Loucy (cell line): ENCODE data around the gene ILDR1.

Experiments used
- H2AFZ ChIP-seq: fragments of 200-600 bp; sonication (generic); 2 replicates; pipeline ENCODE4 v1.6.0; 2016; ENCODE audit warnings: antibody characterized with exemption, mild to moderate bottlenecking, low read length, moderate library complexity
- H3F3A ChIP-seq: fragments of 200-600 bp; 2 replicates; pipeline ENCODE4 v1.6.0; 2016; ENCODE audit warnings: antibody characterized with exemption, low read depth, mild to moderate bottlenecking
- H3K27me3 ChIP-seq: fragments of 200-600 bp; sonication (generic); 2 replicates; pipeline ENCODE4 v1.6.1; 2014; ENCODE audit warnings: low read length, mild to moderate bottlenecking; ENCODE audit not compliant: insufficient read depth, poor library complexity, severe bottlenecking
- H3K36me3 ChIP-seq: fragments of 200-600 bp; sonication (generic); 2 replicates; pipeline ENCODE4 v1.6.1; 2016; ENCODE audit warnings: low read length; ENCODE audit not compliant: insufficient read depth
- H3K4me1 ChIP-seq: fragments of 200-600 bp; sonication (generic); 2 replicates; pipeline ENCODE4 v1.5.1; 2014; ENCODE audit warnings: low read length, mild to moderate bottlenecking; ENCODE audit not compliant: insufficient read depth, poor library complexity, severe bottlenecking
- H3K4me2 ChIP-seq: fragments of 200-600 bp; sonication (generic); 2 replicates; pipeline ENCODE4 v1.6.0; 2014; ENCODE audit warnings: antibody characterized with exemption, low read length, low read depth, mild to moderate bottlenecking; ENCODE audit not compliant: poor library complexity, severe bottlenecking
- H3K4me3 ChIP-seq: fragments of 200-600 bp; sonication (generic); 2 replicates; pipeline ENCODE4 v1.5.1; 2014; ENCODE audit warnings: low read length, mild to moderate bottlenecking, mixed read lengths; ENCODE audit not compliant: poor library complexity, severe bottlenecking
- H3K79me2 ChIP-seq: fragments of 200-600 bp; sonication (generic); 2 replicates; pipeline ENCODE4 v1.6.1; 2014; ENCODE audit warnings: low read length; ENCODE audit not compliant: insufficient read depth
- H3K9ac ChIP-seq: fragments of 200-600 bp; sonication (generic); 2 replicates; pipeline ENCODE4 v1.6.0; 2014; ENCODE audit warnings: mild to moderate bottlenecking, low read depth, low read length, moderate library complexity; ENCODE audit not compliant: poor library complexity, severe bottlenecking
- H3K9me2 ChIP-seq: fragments of 200-600 bp; sonication (generic); replicated peaks from 2 replicates; pipeline ENCODE4 v1.6.1; 2016; ENCODE audit warnings: low read depth, low read length, mixed read lengths
- H3K9me3 ChIP-seq: fragments of 200-600 bp; sonication (generic); 2 replicates; pipeline ENCODE4 v1.6.1; 2014; ENCODE audit warnings: mild to moderate bottlenecking, antibody characterized with exemption, low read length, low read depth; ENCODE audit not compliant: insufficient read depth
- H4K20me1 ChIP-seq: fragments of 200-600 bp; sonication (generic); 2 replicates; pipeline ENCODE4 v1.6.0; 2014; ENCODE audit warnings: antibody characterized with exemption, low read length, mild to moderate bottlenecking; ENCODE audit not compliant: insufficient read depth, poor library complexity, severe bottlenecking
- EZH2phosphoT487 ChIP-seq: fragments of 200-600 bp; IDR thresholded peaks from 2 replicates; pipeline ENCODE4 v1.6.1; 2018; ENCODE audit warnings: antibody characterized with exemption, mild to moderate bottlenecking, moderate library complexity, borderline replicate concordance
- TF ChIP-seq, protein P1 (sequence below): fragments of 200-600 bp; sonication (generic); conservative IDR thresholded peaks from 2 replicates; pipeline ENCODE4 v1.5.1; 2014; ENCODE audit warnings: mild to moderate bottlenecking, antibody characterized with exemption, low read length

The ILDR1 gene

DNA sequence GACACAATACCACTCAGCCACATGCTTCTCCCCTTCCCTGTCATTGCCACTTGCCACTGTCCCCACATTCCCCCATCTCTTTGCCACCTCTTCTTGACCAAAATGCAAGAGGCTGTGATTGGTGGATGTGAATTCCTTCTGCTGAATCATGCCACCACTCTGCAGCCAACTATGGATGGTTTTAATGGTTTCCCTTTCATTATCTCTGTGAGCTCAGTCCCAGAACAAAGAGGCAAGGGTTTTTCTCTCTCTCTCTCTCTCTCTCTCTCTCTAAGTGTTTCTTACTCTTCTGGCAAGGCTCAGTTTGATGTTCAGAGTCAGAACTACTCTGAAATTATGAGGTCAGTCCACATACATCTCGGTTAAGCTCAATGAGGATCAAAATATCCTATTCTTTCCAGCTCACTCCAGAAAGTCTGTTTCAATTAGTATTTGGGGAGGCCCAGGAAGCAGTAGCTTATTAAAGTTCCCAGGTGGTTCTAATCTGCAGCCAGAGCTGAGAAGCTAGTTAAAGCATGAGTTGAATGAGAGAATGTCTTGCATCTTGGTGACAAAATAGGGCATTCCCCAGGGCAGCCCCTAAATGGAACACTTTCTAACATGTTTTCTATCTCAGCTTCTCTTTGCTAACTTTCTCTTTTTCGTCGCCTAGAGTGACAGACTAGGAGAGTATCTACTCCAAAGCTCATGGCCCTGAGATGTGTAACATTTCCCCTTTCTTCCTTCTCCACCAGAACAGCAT lies 8.5 kb upstream of the ILDR1 start:
- Histone ChIP-seq H3K79me2 (no peaks in the 10 kb centered on the region), H3K9me3 (peaks cover 12% of the 10 kb centered on the region), H4K20me1 (no peaks in the 10 kb centered on the region), H3F3A (no peaks in the 10 kb centered on the region), H3K9ac (peak overlapping the region; percentile 45), H3K4me3 (peak overlapping the region; percentile 24), H3K27me3 (no peaks in the 10 kb centered on the region), H3K4me2 (peak overlapping the region; percentile 63), H3K9me2 (no peaks in the 10 kb centered on the region), H3K4me1 (peaks cover 15% of the 10 kb centered on the region), H3K36me3 (no peaks in the 10 kb centered on the region), H2AFZ (peak overlapping the region; percentile 78)
- TF ChIP-seq, protein P1, sequence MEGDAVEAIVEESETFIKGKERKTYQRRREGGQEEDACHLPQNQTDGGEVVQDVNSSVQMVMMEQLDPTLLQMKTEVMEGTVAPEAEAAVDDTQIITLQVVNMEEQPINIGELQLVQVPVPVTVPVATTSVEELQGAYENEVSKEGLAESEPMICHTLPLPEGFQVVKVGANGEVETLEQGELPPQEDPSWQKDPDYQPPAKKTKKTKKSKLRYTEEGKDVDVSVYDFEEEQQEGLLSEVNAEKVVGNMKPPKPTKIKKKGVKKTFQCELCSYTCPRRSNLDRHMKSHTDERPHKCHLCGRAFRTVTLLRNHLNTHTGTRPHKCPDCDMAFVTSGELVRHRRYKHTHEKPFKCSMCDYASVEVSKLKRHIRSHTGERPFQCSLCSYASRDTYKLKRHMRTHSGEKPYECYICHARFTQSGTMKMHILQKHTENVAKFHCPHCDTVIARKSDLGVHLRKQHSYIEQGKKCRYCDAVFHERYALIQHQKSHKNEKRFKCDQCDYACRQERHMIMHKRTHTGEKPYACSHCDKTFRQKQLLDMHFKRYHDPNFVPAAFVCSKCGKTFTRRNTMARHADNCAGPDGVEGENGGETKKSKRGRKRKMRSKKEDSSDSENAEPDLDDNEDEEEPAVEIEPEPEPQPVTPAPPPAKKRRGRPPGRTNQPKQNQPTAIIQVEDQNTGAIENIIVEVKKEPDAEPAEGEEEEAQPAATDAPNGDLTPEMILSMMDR = no peak
- TF ChIP-seq EZH2phosphoT487 = no peak

DNA sequence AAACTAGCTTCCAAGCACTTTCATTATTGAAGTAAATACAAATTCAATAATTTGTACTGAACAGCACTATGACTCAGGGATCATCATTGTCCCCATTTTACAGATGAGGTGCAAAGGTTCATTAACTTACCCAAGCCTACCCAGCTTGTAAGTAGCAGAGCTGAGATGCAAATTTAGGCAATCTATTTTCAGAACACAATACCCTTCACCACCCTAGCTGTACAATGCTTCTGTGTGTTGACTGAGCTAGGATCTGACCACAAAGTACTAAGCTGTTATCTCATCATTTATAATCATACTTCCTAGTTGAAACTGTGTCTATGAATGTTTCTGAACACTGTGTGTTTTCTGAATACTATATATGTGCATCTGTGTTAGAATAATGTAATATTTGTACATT lies 3.2 kb upstream of the ILDR1 start:
- Histone ChIP-seq H3K9me2 (no peaks in the 10 kb centered on the region), H3K9ac (no peak overlapping the region), H3K4me1 (peaks cover 13% of the 10 kb centered on the region), H3F3A (no peaks in the 10 kb centered on the region), H3K4me2 (no peak overlapping the region), H3K9me3 (no peaks in the 10 kb centered on the region), H3K4me3 (no peak overlapping the region), H3K27me3 (no peaks in the 10 kb centered on the region), H2AFZ (no peak overlapping the region), H3K79me2 (no peaks in the 10 kb centered on the region), H3K36me3 (no peaks in the 10 kb centered on the region), H4K20me1 (no peaks in the 10 kb centered on the region)
- no peak for TF ChIP-seq EZH2phosphoT487
- TF ChIP-seq, protein P1 = no peak

GRCh38 chr3:122024800-122025199 lies 2.8 kb upstream of the ILDR1 start:
- Histone ChIP-seq H2AFZ (no peak overlapping the region), H3K4me1 (peaks cover 8% of the 10 kb centered on the region), H3K27me3 (no peaks in the 10 kb centered on the region), H3K36me3 (no peaks in the 10 kb centered on the region), H3K4me2 (no peak overlapping the region), H3F3A (no peaks in the 10 kb centered on the region), H3K79me2 (no peaks in the 10 kb centered on the region), H3K9me2 (no peaks in the 10 kb centered on the region), H3K9ac (no peak overlapping the region), H3K9me3 (no peaks in the 10 kb centered on the region), H4K20me1 (no peaks in the 10 kb centered on the region), H3K4me3 (no peak overlapping the region)
- TF ChIP-seq EZH2phosphoT487 = no peak
- TF ChIP-seq, protein P1 = no peak
